GM19467 (cell line): ENCODE data around the gene AP5Z1.
A peak's percentile ranks its signal among the peaks of the same experiment; 100 is the strongest.

Experiments used
- ATAC-seq: cut with Tn5 transposase; IDR thresholded peaks from one replicate; pipeline ENCODE4 v1.9.1; 2021; ENCODE audit warnings: mild to moderate bottlenecking, moderate library complexity; ENCODE audit not compliant: unreplicated experiment

AP5Z1 gene

GRCh38 chr7:4745265-4745919 is 30.0 kb upstream of the AP5Z1 start:
- ATAC-seq = peak; percentile 8

GRCh38 chr7:4745971-4746919 is 29.2 kb upstream of the AP5Z1 start:
- peak; percentile 42 for ATAC-seq

- no peak for ATAC-seq
Observed at GRCh38 chr7:4747013-4747412, 28.4 kb upstream of the AP5Z1 start.

- ATAC-seq = no peak
Observed at GRCh38 chr7:4747746-4748145, 27.7 kb upstream of the AP5Z1 start.

- ATAC-seq = no peak
Observed at GRCh38 chr7:4748231-4748681, 27.2 kb upstream of the AP5Z1 start.

- ATAC-seq = no peak
Observed at GRCh38 chr7:4749363-4749762, 26.1 kb upstream of the AP5Z1 start.

- no peak for ATAC-seq
Observed at GRCh38 chr7:4749798-4750197, 25.6 kb upstream of the AP5Z1 start.

- ATAC-seq = no peak
Observed at GRCh38 chr7:4751398-4751947, 23.9 kb upstream of the AP5Z1 start.

- peak; percentile 77 for ATAC-seq
Observed at GRCh38 chr7:4753598-4754432, 21.6 kb upstream of the AP5Z1 start.

GRCh38 chr7:4754433-4755010 is 20.9 kb upstream of the AP5Z1 start:
- no peak for ATAC-seq

GRCh38 chr7:4755045-4755444 is 20.4 kb upstream of the AP5Z1 start:
- no peak for ATAC-seq

- no peak for ATAC-seq
Observed at GRCh38 chr7:4758111-4758510, 17.3 kb upstream of the AP5Z1 start.

- no peak for ATAC-seq
Observed at GRCh38 chr7:4758791-4759190, 16.6 kb upstream of the AP5Z1 start.

GRCh38 chr7:4759211-4759610 is 16.2 kb upstream of the AP5Z1 start:
- ATAC-seq = no peak

- no peak for ATAC-seq
Observed at GRCh38 chr7:4760952-4761351, 14.5 kb upstream of the AP5Z1 start.

- no peak for ATAC-seq
Observed at GRCh38 chr7:4762121-4763055, 13.0 kb upstream of the AP5Z1 start.

GRCh38 chr7:4763091-4763793 is 12.2 kb upstream of the AP5Z1 start:
- ATAC-seq = no peak

GRCh38 chr7:4763794-4764185 is 11.6 kb upstream of the AP5Z1 start:
- no peak for ATAC-seq
